ENCODE data around the gene BCAT1.

DNA sequence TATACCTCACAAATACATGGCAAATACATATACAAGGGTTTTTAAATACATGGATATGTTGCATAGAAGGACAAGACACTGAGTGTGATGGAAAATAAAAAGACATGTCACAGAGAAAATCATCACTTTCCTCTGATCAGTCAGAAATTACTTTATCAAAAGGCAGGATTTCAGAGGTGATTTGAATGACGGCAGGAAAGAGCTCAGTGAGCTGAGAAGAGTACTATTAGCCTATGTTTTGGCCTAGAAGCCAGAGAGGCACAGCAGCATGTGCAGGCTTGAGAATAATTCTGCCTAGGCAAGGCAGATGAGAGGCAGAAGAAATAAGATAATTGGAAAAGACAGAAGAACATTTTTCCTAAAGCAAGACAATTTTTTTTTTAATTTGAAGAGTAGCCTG lies 94.9 kb downstream of the BCAT1 start:
- TF ChIP-seq, protein P1, sequence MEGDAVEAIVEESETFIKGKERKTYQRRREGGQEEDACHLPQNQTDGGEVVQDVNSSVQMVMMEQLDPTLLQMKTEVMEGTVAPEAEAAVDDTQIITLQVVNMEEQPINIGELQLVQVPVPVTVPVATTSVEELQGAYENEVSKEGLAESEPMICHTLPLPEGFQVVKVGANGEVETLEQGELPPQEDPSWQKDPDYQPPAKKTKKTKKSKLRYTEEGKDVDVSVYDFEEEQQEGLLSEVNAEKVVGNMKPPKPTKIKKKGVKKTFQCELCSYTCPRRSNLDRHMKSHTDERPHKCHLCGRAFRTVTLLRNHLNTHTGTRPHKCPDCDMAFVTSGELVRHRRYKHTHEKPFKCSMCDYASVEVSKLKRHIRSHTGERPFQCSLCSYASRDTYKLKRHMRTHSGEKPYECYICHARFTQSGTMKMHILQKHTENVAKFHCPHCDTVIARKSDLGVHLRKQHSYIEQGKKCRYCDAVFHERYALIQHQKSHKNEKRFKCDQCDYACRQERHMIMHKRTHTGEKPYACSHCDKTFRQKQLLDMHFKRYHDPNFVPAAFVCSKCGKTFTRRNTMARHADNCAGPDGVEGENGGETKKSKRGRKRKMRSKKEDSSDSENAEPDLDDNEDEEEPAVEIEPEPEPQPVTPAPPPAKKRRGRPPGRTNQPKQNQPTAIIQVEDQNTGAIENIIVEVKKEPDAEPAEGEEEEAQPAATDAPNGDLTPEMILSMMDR (IDR thresholded peaks at IDR 0.05): no peak
- no peak for TF ChIP-seq POLR2A (IDR thresholded peaks at IDR 0.05)

All from Peyer's patch (tissue), 4 donors.